HepG2 (cell line): ENCODE results near the gene SLC35A3. TPM values are rescaled to one million over a fixed set of nuclear protein-coding genes. Genes with fewer than 3 reads are reported as not detected.

Experiments used
- ATRX ChIP-seq: sonication (generic); formaldehyde crosslinking; IDR thresholded peaks from 2 replicates; pipeline ENCODE4 v1.4.0; 2020; ENCODE audit warnings: missing genetic modification reagents, borderline replicate concordance
- BRD4 ChIP-seq: sonication (generic); formaldehyde crosslinking; IDR thresholded peaks from 2 replicates; pipeline ENCODE4 v1.4.0; 2020; ENCODE audit warnings: missing genetic modification reagents
- HDAC1 ChIP-seq: sonication (generic); formaldehyde crosslinking; IDR thresholded peaks from 2 replicates; pipeline ENCODE4 v1.5.1; 2020; ENCODE audit warnings: mild to moderate bottlenecking, missing genetic modification reagents
- HNF1A ChIP-seq, 2 experiments: sonication (generic) in 1 of 2; formaldehyde crosslinking in 1 of 2; IDR thresholded peaks; 2 replicates each; pipeline versions ENCODE4 v1.4.0 to v1.6.1; 2016 to 2020; ENCODE audit warnings: borderline replicate concordance in 1 of 2, low read depth in 1 of 2, mild to moderate bottlenecking in 1 of 2, missing genetic modification reagents in 1 of 2
- HNRNPUL1 ChIP-seq: fragments of 200-400 bp; formaldehyde crosslinking; IDR thresholded peaks from 2 replicates; pipeline ENCODE4 v1.6.1; 2017; ENCODE audit warnings: low read depth, mild to moderate bottlenecking, low read length, moderate library complexity
- KMT2A ChIP-seq: sonication (generic); formaldehyde crosslinking; IDR thresholded peaks from 2 replicates; pipeline ENCODE4 v1.4.0; 2020; ENCODE audit warnings: missing genetic modification reagents
- MTF2 ChIP-seq: sonication (generic); formaldehyde crosslinking; IDR thresholded peaks from 2 replicates; pipeline ENCODE4 v1.5.0; 2020; ENCODE audit warnings: missing genetic modification reagents, borderline replicate concordance
- RAD21 ChIP-seq: fragments of 450-650 bp; formaldehyde crosslinking; IDR thresholded peaks from 2 replicates; pipeline ENCODE4 v1.5.0; 2020; ENCODE audit warnings: mild to moderate bottlenecking
- YY1 ChIP-seq: IDR thresholded peaks from 2 replicates; pipeline ENCODE4 v1.6.1; 2011; ENCODE audit warnings: low read length, low read depth, moderate library complexity, mild to moderate bottlenecking; ENCODE audit not compliant: insufficient read depth, insufficient replicate concordance
- ZFYVE20 ChIP-seq: sonication (generic); formaldehyde crosslinking; IDR thresholded peaks from 2 replicates; pipeline ENCODE4 v1.8.0; 2023; ENCODE audit warnings: low read depth, mild to moderate bottlenecking, moderate library complexity, missing genetic modification reagents, borderline replicate concordance
- ZNF160 ChIP-seq: sonication (generic); formaldehyde crosslinking; IDR thresholded peaks from 2 replicates; pipeline ENCODE4 v1.8.0; 2022; ENCODE audit warnings: mild to moderate bottlenecking, inconsistent platforms, missing genetic modification reagents
- ZNF224 ChIP-seq: sonication (generic); formaldehyde crosslinking; IDR thresholded peaks from 2 replicates; pipeline ENCODE4 v1.5.0; 2020; ENCODE audit warnings: mild to moderate bottlenecking, missing genetic modification reagents
- ZNF24 ChIP-seq: fragments of 450-650 bp; IDR thresholded peaks from 2 replicates; pipeline ENCODE4 v1.6.1; 2017; ENCODE audit warnings: antibody characterized with exemption, mild to moderate bottlenecking
- ZNF333 ChIP-seq: sonication (generic); formaldehyde crosslinking; IDR thresholded peaks from 2 replicates; pipeline ENCODE4 v1.4.0; 2020; ENCODE audit warnings: mild to moderate bottlenecking, missing genetic modification reagents, borderline replicate concordance
- ZNF7 ChIP-seq: IDR thresholded peaks from 2 replicates; pipeline ENCODE4 v1.6.1; 2016; ENCODE audit warnings: missing biosample characterization, missing genetic modification reagents
- ZNF781 ChIP-seq: sonication (generic); formaldehyde crosslinking; IDR thresholded peaks from 2 replicates; pipeline ENCODE4 v1.5.1; 2020; ENCODE audit warnings: borderline replicate concordance, mild to moderate bottlenecking, missing genetic modification reagents; ENCODE audit errors: not compliant biosample characterization
- polyA plus RNA-seq, 8 experiments: library from polyadenylated mRNA; depleted of rRNA in 3 of 8; stranded (reverse) in 7 of 8; unstranded in 1 of 8; fragments of >200 nt; fragmentation: Illumina TruSeq in 4 of 8; extraction: Trizol in 4 of 8; gene quantifications; 2 replicates each; pipeline versions ENCODE4 v1.2.1 to v1.2.3, GENCODE V29; 2011 to 2016; ENCODE audit warnings: low read depth in 4 of 8, missing spikeins in 1 of 8, mixed read lengths in 1 of 8; ENCODE audit not compliant: insufficient read depth in 1 of 8
- total RNA-seq, 5 experiments: library from RNA; depleted of rRNA; stranded (reverse); fragments of >200 nt; fragmentation: Illumina TruSeq; extraction: Trizol; gene quantifications; 2 replicates each; pipeline ENCODE4 v1.2.3, GENCODE V29; 2016; ENCODE audit warnings: low read depth in 1 of 5
- TF ChIP-seq, protein P1 (sequence below): sonication (generic); formaldehyde crosslinking; IDR thresholded peaks from 2 replicates; pipeline ENCODE4 v1.5.1; 2020; ENCODE audit warnings: missing genetic modification reagents, mild to moderate bottlenecking, borderline replicate concordance
- TF ChIP-seq, protein P2 (sequence below): sonication (generic); formaldehyde crosslinking; IDR thresholded peaks from 2 replicates; pipeline ENCODE4 v1.4.0; 2020; ENCODE audit warnings: missing genetic modification reagents
- TF ChIP-seq, protein P3 (sequence below): sonication (generic); formaldehyde crosslinking; IDR thresholded peaks from 2 replicates; pipeline ENCODE4 v1.5.1; 2020; ENCODE audit warnings: mild to moderate bottlenecking, missing genetic modification reagents, borderline replicate concordance

SLC35A3 gene
- total and polyA plus RNA-seq, 2 of the 13 experiments (the other 11 are each of a cell fraction or from before 2014, with no cell fraction given): 11.2 to 24.9 TPM

GRCh38 chr1:99969729-99970621 lies at the start of gene SLC35A3 (continued):
- no peak for TF ChIP-seq HNF1A (IDR thresholded peaks at IDR 0.05; ENCODE audit: low read depth)
- peak; percentile 84; the same call in 1 of the 2 replicates for TF ChIP-seq HNF1A (CRISPR knock-in tag; IDR thresholded peaks at IDR 0.05; ENCODE audit: borderline replicate concordance)
- no peak; the same call in 1 of the 2 replicates for TF ChIP-seq ZNF224
- TF ChIP-seq ZNF7: 0 out of 2 replicates have a peak, but pooled peaks have one; percentile 36
- TF ChIP-seq ZNF781: no peak
- TF ChIP-seq RAD21: peak; percentile 63
- peak; percentile 93; the same call in 1 of the 2 replicates for TF ChIP-seq BRD4
- peak; percentile 85 for TF ChIP-seq YY1
- TF ChIP-seq MTF2 (CRISPR knock-in tag): peak; percentile 96
- TF ChIP-seq, protein P1, sequence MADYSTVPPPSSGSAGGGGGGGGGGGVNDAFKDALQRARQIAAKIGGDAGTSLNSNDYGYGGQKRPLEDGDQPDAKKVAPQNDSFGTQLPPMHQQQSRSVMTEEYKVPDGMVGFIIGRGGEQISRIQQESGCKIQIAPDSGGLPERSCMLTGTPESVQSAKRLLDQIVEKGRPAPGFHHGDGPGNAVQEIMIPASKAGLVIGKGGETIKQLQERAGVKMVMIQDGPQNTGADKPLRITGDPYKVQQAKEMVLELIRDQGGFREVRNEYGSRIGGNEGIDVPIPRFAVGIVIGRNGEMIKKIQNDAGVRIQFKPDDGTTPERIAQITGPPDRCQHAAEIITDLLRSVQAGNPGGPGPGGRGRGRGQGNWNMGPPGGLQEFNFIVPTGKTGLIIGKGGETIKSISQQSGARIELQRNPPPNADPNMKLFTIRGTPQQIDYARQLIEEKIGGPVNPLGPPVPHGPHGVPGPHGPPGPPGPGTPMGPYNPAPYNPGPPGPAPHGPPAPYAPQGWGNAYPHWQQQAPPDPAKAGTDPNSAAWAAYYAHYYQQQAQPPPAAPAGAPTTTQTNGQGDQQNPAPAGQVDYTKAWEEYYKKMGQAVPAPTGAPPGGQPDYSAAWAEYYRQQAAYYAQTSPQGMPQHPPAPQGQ (CRISPR knock-in tag): peak; percentile 71; the same call in 1 of the 2 replicates
- peak; percentile 100 for TF ChIP-seq HDAC1 (CRISPR knock-in tag)
- TF ChIP-seq, protein P2, sequence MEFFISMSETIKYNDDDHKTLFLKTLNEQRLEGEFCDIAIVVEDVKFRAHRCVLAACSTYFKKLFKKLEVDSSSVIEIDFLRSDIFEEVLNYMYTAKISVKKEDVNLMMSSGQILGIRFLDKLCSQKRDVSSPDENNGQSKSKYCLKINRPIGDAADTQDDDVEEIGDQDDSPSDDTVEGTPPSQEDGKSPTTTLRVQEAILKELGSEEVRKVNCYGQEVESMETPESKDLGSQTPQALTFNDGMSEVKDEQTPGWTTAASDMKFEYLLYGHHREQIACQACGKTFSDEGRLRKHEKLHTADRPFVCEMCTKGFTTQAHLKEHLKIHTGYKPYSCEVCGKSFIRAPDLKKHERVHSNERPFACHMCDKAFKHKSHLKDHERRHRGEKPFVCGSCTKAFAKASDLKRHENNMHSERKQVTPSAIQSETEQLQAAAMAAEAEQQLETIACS: peak; percentile 62
- no peak for TF ChIP-seq ZFYVE20 (CRISPR knock-in tag)
- peak; percentile 100 for TF ChIP-seq KMT2A (CRISPR knock-in tag)
- TF ChIP-seq ATRX (CRISPR knock-in tag): no peak
- no peak for TF ChIP-seq HNRNPUL1
- TF ChIP-seq ZNF24: no peak; the same call in 1 of the 2 replicates
- 0 out of 2 replicates have a peak, but pooled peaks have one; percentile 85 for TF ChIP-seq ZNF333 (CRISPR knock-in tag)
- TF ChIP-seq ZNF160: peak; percentile 95
- TF ChIP-seq, protein P3, sequence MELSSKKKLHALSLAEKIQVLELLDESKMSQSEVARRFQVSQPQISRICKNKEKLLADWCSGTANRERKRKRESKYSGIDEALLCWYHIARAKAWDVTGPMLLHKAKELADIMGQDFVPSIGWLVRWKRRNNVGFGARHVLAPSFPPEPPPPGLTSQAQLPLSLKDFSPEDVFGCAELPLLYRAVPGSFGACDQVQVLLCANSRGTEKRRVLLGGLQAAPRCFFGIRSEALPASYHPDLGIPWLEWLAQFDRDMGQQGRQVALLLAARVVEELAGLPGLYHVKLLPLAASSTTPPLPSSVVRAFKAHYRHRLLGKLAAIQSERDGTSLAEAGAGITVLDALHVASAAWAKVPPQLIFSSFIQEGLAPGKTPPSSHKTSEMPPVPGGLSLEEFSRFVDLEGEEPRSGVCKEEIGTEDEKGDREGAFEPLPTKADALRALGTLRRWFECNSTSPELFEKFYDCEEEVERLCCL (CRISPR knock-in tag): 0 out of 2 replicates have a peak, but pooled peaks have one; percentile 65
